LNCaP clone FGC (cell line): ENCODE measurements around the gene OR9Q1.

ENCODE experiments used
- DNase-seq: peaks from one replicate; pipeline ENCODE4 v3.0.0-alpha.2; 2011; ENCODE audit warnings: low read depth
- H3K4me3 ChIP-seq: 2 replicates; pipeline ENCODE4 v1.5.1; 2011; ENCODE audit warnings: mild to moderate bottlenecking, low read depth, low read length, control low read depth
- CTCF ChIP-seq: IDR thresholded peaks from 2 replicates; pipeline ENCODE4 v1.5.1; 2012; ENCODE audit warnings: mild to moderate bottlenecking; ENCODE audit not compliant: control insufficient read depth, insufficient read depth; ENCODE audit errors: extremely low read depth

OR9Q1 gene

GRCh38 chr11:58003591-58003990 is 20.1 kb upstream of the OR9Q1 start:
- no peak for TF ChIP-seq CTCF

GRCh38 chr11:58004664-58005063 is 19.0 kb upstream of the OR9Q1 start:
- H3K4me3 ChIP-seq: no peak overlapping the region
- no peak for DNase-seq
- no peak for TF ChIP-seq CTCF

More at GRCh38 chr11:58003591-58003990, 20.1 kb upstream of the OR9Q1 start:
- H3K4me3 ChIP-seq: no peak overlapping the region
- DNase-seq: no peak

DNA sequence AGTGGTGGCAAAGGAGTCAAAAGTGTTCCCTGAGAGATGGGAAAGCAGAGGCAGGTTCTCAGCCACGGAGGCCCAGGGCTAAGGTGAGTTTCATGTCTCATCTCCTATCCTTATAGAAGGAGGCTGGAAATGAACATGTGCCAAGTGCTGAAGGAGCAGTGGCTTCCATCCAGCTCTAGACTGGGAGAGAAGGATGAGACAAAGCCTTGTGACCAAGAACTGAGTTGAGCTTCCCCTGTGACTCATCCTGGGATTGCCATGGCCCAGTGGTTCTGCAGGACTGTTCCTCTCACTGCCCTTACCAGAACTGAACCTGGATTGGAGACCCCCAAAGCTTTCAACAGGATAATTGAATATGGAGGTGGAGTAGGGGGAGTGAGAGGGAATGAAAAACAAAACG is 16.7 kb upstream of the OR9Q1 start:
- no peak for DNase-seq
- no peak for TF ChIP-seq CTCF
- H3K4me3 ChIP-seq: no peak overlapping the region

GRCh38 chr11:58011771-58012170 is 11.9 kb upstream of the OR9Q1 start:
- no peak for DNase-seq
- H3K4me3 ChIP-seq: no peak overlapping the region
- no peak for TF ChIP-seq CTCF

DNA sequence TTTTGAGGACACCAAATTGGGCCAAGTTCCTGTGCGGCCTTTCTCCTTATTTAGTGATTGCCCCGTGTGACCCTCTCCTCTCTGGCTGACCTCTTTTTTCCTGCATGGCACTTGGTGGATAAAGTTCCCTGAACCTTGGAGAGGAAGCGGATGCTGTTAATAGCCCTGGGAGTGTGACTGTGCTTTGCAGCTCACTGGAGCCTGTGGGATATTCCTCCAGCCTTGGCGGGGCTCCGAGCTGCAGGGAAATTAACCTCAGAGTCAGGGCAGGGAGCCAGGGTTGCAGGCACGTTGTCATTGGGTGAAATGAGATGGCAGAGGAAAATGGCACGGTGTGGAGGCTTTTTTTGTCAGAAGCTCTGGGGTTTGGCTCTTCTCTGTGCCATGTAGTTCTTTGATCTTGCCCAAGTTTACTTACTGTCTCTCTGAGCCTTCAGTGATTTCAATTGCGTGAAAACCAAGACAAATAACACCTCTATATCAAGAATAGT is 965 bp downstream of the OR9Q1 start:
- no peak overlapping the region for H3K4me3 ChIP-seq
- no peak for DNase-seq
- no peak for TF ChIP-seq CTCF

DNA sequence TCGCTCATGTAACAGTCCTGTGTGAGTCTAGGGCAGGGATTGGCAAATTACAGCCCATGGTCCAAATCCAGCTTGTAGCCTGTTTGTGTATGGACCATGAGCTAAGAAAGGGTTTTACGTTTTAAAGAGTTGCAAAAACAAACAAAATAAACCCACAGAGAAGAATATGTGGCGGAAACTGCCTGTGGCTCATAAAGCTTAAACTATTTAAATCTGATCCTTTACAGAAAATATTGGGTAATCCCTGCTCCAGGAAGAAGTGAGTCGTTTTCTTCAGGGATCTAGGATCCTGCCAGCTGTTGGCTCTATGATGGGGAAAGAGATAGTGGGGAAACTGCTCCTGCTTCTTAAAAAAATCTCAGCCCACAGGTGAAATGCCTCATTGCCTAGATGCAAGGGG is 3.7 kb downstream of the OR9Q1 start:
- H3K4me3 ChIP-seq: no peak overlapping the region
- DNase-seq: no peak
- no peak for TF ChIP-seq CTCF

- DNase-seq: no peak
- H3K4me3 ChIP-seq: no peak overlapping the region
- no peak for TF ChIP-seq CTCF
These were observed 5.2 kb downstream of the OR9Q1 start for GRCh38 chr11:58028687-58029411.
